BE2C (cell line): ENCODE data around the gene CIB4.

Experiments used
- DNase-seq: peaks from one replicate; pipeline ENCODE4 v3.0.0-alpha.2; 2020
- H3K27me3 ChIP-seq: fragments of 250-450 bp; sonication (Bioruptor Pico); 2 replicates; pipeline ENCODE4 v1.5.1; 2020; ENCODE audit warnings: mild to moderate bottlenecking
- H3K36me3 ChIP-seq: fragments of 250-450 bp; sonication (Bioruptor Pico); 2 replicates; pipeline ENCODE4 v1.5.1; 2020; ENCODE audit warnings: mild to moderate bottlenecking
- H3K4me1 ChIP-seq: fragments of 250-450 bp; sonication (Bioruptor Pico); 2 replicates; pipeline ENCODE4 v1.5.1; 2020
- H3K4me3 ChIP-seq: 2 replicates; pipeline ENCODE4 v1.5.1; 2011; ENCODE audit warnings: low read depth, low read length
- H3K9me3 ChIP-seq: fragments of 250-450 bp; sonication (Bioruptor Pico); 2 replicates; pipeline ENCODE4 v1.5.1; 2020
- TF ChIP-seq, protein P1 (sequence below): IDR thresholded peaks from 2 replicates; pipeline ENCODE4 v1.5.1; 2012; ENCODE audit warnings: mild to moderate bottlenecking, low read depth, low read length

CIB4 gene

DNA sequence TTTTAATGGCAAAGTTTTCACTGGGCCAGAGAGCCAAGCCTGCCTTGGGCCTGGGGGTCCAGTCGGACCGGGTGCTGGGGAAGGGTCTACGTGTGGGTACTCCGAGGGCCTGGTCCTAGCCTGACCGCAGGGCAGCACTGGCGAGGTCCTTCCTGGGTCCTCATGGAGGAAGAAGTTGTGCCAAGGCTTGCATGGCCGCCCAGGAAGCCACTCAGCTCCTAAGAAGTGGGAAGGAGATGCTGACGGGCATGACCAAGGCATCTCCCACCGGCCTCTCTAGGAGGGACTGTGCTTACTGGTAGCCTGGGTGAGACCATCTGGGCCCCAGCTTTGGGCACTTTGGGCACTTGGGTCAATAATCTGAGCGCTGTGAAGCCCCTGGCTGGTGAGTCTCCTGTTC is 22.6 kb downstream of the CIB4 start:
- TF ChIP-seq, protein P1, sequence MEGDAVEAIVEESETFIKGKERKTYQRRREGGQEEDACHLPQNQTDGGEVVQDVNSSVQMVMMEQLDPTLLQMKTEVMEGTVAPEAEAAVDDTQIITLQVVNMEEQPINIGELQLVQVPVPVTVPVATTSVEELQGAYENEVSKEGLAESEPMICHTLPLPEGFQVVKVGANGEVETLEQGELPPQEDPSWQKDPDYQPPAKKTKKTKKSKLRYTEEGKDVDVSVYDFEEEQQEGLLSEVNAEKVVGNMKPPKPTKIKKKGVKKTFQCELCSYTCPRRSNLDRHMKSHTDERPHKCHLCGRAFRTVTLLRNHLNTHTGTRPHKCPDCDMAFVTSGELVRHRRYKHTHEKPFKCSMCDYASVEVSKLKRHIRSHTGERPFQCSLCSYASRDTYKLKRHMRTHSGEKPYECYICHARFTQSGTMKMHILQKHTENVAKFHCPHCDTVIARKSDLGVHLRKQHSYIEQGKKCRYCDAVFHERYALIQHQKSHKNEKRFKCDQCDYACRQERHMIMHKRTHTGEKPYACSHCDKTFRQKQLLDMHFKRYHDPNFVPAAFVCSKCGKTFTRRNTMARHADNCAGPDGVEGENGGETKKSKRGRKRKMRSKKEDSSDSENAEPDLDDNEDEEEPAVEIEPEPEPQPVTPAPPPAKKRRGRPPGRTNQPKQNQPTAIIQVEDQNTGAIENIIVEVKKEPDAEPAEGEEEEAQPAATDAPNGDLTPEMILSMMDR, result no peak
- no peaks in the 10 kb centered on the region for H3K27me3 ChIP-seq
- DNase-seq, result no peak

DNA sequence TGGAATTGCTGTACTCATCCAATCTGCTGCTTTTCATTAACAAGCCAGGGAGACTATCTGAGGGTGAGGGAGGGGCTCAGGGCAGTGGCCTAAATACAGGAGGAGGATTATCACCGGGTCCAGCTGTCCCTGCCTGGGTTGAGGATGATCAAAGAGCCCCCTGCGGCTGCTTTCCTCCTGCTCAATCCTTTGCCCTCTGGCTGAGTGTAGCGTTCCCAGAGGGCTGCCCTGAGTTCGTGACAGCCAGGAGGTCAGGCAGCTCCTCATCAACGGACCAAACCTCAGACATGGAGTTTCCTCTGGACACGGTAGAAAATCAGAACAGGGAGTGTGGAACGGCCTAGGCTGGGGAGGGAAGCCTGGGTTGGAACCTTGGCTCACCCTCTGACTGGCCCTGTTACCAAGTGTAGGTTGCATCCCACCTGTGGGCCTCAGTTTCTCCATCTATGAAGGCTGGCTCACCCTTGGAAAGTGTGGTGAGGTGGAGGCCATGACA is 23.5 kb downstream of the CIB4 start:
- DNase-seq, result no peak
- no peaks in the 10 kb centered on the region for H3K9me3 ChIP-seq
- no peak overlapping the region for H3K4me3 ChIP-seq
- peaks cover 22% of the 10 kb centered on the region for H3K4me1 ChIP-seq
- H3K27me3 ChIP-seq, result no peaks in the 10 kb centered on the region
- H3K36me3 ChIP-seq, result no peaks in the 10 kb centered on the region
- TF ChIP-seq, protein P1, result no peak

More for the DNA sequence above, 22.6 kb downstream of the CIB4 start:
- Histone ChIP-seq H3K4me1 (peaks cover 12% of the 10 kb centered on the region), H3K9me3 (no peaks in the 10 kb centered on the region), H3K36me3 (no peaks in the 10 kb centered on the region), H3K4me3 (no peak overlapping the region)

DNA sequence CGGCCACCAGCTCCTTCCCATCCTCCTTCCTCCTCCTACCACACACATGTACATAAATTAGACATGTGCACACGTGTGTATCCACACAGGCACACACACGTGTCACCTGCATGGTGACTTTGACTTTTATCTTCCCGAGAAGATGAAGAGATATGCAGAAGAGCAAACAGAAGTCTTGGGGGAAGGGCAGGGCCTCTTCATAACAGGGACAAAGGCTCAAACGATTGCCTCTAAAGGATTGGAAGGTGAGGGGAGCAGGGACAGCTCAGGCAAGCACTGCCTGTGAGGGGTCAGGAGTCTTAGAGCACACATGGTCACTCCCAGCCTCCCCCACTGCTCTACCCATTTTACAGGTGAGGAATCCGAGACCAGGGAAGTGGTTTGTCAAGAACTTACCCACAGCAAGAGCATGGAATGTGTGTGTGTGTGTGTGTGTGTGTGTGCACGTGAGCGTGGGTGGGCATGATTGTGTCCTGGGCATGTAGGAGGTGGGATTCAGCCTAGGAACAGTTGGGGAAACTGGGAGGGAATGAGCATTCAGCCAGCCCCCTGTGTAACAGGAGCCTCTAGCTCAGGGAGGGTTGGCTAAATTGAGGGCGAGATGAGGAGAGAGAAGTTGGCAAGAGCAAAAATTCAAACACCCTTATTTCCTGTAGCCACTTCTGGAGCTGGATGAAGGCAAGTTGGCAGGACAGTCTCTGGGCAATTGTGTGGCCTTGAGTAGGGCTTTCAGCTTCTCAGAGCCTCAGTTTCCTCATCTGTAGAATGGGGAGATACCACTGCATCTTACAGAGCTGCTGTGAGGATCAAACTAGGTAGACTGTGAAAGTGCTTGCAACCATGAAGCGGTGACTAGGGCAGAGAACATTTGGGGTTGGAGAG is 24.2 kb downstream of the CIB4 start:
- no peaks in the 10 kb centered on the region for H3K27me3 ChIP-seq
- DNase-seq, result no peak
- no peak overlapping the region for H3K4me3 ChIP-seq
- TF ChIP-seq, protein P1, result no peak
- H3K9me3 ChIP-seq, result no peaks in the 10 kb centered on the region
- no peaks in the 10 kb centered on the region for H3K36me3 ChIP-seq
- peaks cover 29% of the 10 kb centered on the region for H3K4me1 ChIP-seq

DNA sequence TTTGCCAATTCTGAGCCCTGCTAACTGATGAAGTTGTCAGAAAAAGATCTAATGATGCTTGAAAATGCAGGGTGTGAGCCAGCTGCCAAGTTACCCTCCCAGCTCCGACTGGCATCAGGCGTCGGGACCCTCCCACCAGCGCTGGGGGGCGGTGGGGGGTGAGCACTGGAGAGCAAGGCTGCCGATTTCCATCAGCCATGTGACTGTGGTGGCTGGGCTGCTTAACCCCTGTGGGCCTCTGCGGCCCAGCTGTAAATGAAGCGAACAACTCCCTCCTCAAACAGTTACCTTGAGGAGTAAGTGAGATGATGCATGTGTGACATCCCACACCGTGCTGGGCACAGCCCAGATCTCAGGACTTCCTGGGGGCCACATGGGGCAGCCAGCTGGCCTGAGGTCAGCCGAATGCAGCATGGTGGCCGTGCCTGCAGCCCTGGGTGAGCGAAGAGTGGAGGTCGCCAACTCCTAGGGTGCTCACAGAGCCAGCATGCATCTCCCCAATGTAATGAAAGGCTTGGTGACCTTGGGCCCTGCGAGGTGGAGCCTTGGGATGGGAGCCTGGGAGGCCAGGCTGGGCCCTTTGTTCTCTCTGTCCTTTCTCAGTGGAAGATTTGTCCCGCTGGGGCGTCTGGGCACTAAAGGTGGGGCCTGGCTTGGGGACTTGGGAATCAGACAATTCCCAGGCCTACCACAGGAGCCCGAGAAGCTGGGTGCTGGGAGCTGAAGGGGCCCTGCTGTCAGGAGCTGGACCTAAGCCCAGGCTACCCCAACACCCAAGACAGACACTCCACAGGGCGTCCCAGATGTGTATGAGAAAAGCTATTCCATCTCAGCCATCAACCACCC is 25.1 kb downstream of the CIB4 start:
- Histone ChIP-seq H3K4me3 (no peak overlapping the region), H3K36me3 (no peaks in the 10 kb centered on the region), H3K9me3 (no peaks in the 10 kb centered on the region), H3K27me3 (no peaks in the 10 kb centered on the region), H3K4me1 (peaks cover 31% of the 10 kb centered on the region)
- no peak for DNase-seq
- TF ChIP-seq, protein P1, result no peak

DNA sequence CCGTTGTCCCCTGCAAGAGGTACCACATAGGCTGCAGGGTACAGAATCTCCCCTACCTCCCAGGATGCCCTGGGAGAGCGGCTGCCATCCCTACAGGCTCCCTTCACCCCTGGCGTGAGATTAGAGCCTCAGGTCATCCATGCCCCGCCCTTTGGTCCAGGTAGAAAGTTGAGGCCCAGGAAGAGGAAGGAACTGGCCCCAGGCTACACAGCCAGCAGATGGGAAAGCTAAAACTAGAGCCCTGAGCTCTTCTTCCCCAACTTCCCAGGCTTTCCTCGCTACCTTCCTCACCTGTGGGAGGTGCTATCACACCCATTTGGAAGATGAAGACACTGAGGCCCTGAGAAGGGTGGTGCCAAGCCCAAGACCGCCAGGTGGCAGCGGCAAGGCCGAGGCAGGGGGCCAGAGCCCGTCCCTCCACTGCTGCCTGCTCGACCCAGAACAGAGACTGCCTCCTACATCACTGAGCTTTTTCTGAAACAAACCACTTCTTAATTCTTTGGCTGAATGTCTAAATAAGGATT is 25.8 kb downstream of the CIB4 start:
- DNase-seq, result no peak
- Histone ChIP-seq H3K27me3 (no peaks in the 10 kb centered on the region), H3K9me3 (no peaks in the 10 kb centered on the region), H3K4me3 (no peak overlapping the region), H3K36me3 (no peaks in the 10 kb centered on the region), H3K4me1 (peaks cover 36% of the 10 kb centered on the region)
- TF ChIP-seq, protein P1, result no peak; the same call in 1 of the 2 replicates
